Left kidney (tissue), 2 donors: ENCODE results near the gene TBC1D9. TPM values are rescaled to one million over a fixed set of nuclear protein-coding genes. Genes with fewer than 3 reads are reported as not detected.

Source experiments
- DNase-seq: peaks from one replicate; pipeline ENCODE4 v3.0.0-alpha.2; 2013
- polyA plus RNA-seq: library from polyadenylated mRNA; unstranded; fragments of 120-200 nt; gene quantifications from one replicate; pipeline ENCODE4 v1.2.1, GENCODE V29; 2013; ENCODE audit not compliant: insufficient read length

The TBC1D9 gene
- polyA plus RNA-seq, 1 donor = 62.1 TPM

DNA sequence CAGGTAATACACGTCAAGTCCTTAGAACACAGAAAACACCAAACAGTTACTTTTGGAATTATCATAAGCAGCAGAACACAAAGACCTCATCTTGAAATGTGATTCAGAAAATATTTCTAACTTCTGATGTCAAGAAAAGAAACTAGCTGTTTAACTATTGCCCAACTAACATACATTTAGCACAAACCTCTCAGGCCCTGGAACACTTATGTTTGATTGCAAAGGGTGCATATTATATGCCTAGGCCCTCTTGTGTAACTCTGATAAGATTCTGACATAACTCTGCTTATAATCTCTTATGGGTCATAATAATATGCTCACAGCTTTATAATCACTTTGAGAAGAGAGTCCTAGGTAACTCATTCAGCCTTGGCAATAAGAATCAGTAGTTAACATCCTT is 62.6 kb downstream of the TBC1D9 start:
- no peak for DNase-seq

DNA sequence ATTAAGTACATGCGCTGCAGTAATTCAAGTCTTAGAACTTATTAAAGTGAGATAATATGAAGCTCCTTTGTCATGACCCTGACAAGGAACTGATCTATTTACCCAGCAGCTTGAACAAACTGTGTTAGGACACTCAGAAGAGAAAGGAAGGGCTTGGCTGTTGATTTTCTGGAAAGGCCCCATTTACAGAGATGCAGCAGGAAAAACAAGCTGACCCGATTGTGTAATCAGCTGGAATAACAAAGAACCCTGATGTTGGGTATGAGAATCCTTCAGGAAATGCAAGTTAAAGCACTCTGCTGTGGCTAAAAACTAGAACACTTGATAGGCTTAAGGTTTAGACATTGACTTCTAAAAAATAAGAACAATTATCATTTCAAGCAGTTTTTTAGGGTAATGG is 64.8 kb downstream of the TBC1D9 start:
- DNase-seq = no peak

DNA sequence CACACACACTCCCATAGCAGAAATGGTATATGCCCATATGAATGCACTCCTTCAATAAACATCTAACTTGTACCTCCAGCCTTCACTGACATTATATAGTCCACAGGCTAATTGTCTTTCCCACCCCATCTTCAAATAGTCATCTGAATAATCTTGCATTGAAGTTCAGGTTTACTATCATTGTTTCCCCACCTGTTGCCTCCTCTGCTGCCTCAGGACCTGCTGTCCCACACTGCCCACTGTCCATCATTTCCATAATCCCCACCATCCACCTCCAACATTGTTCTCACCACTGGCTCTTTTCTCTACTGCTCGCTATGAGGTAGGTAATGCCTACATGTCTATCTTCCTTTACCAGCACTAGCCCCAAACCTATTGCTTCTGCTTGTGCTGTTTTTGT is 66.1 kb downstream of the TBC1D9 start:
- no peak for DNase-seq

DNA sequence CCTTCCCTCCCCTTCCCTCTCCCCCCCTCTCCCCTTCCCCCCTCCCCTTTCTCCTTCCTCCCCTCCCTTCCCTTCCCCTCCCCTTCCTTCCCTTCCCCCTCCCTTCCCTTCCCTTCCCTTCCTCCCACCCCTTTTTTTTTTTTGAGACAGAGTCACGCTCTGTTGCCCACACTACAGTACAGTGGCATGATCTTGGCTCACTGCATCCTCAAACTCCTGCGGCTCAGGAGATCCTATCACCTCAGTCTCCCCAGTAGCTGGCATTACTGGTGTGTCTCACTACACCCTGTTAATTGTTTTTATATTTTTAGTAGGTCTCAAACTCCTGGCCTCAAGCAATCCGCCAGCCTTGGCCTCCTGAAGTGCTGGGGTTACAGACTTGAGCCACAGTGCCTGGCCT is 66.6 kb downstream of the TBC1D9 start:
- DNase-seq = no peak

DNA sequence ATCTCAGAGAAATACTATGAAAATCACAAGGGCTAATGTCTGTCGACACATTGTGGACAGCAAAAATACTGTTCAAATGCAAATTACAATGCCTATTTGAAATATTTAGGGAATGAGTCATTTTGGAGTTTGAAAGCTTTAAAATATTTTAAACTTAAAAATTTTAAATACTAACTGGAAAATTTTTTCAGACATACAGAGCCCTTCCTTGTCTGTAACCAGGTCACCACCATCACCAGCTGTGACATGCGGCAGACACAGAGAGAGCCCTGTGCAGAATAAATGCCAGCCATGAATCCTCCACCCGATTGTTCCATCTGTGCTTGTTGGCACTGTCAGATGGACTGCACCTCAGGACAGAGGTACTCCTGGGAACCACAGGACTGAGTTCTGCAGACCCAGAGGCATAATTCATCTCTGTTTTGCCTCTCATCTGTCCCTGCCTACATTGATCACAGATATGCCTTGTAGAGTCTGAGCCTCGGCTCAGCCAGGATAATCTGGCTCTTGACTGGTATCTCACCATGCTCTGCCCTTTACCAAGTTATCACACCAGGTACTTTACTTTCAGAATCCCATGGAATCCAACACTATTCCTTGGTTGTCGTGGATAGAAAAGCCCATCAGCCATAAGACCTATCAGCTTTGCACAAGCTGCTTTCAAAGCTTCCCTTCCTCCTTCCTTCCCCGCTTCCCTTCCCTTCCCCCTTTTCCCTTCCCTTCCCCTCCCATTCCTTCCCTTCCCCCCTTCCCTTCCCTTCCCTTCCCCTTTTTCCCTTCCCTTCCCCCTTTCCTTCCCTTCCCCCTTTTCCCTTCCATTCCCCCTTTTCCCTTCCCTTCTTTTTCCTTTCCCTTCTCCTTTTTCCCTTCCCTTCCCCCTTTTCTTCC is 67.2 kb downstream of the TBC1D9 start:
- no peak for DNase-seq

DNA sequence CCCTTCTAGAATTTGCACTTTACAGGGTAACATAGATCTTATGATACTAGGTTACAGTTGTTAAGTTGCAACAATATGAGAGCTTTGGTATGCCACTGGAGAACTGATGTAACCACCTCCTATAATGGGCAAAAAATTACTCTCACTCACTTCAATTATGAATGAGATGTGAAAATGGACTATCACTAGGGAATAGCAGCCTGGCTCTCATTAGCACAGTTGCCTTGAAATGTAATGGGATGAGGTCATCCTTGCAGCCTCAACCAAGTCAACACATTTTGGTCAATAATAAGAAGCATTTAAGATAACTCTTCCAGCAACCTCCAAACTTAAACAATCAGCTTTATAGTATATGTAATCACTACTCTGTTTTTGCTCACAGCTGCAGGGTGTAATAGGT is 69.4 kb downstream of the TBC1D9 start:
- no peak for DNase-seq

DNA sequence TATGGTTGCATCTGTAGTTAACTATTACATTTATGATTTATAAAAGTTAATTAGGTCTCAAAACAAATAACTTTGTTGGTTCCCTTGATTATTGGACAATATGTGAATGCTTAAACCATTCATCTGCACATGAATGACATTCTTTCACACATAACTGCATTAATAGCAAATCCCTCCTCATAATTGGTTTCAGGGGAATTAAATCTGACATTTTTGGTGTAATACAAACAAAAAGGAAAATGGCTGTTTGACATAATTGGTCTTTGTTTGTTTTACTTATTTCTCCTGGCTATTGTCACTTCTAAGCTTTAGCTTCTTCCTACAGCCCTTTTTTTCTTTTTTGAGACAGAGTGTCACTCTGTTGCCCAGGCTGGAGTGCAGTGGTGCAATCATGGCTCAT is 71.9 kb downstream of the TBC1D9 start:
- DNase-seq = no peak

DNA sequence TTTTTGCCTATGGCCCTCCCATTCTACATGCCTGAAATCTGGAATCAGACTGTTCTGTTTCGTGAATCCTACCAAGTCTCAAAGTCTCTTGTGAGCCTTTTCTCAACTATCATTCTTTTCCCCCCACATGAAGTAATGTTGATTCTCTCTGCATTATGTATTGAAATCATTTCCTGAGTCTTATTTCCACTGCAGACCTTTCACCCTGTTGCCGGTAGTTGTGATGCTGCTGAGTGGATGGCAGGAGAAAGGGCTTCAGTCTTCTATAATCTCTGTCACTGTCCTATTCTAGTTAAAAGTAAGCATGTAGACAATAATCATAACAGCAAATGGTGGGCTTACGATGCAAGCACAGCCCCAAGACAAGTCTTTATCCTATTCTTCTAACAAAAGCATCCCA is 75.0 kb downstream of the TBC1D9 start:
- no peak for DNase-seq

DNA sequence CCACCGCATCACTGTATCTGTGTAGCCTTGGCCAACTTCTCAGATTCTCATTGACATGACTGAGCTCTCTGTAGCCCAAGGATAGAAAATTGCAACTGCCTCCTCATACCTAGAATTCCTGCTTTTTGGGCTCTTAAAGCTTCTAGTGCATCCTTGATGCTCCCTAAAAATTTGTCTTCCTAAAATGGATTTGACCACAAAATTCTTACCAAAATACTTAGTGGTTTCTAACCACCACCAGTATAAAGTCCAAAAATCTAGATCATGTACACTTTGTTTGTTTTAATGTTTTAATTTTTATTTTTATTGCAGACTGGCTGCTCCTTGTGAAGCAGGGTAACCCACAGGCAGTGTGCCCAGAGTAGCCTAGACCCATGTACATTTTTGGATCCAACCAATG is 75.5 kb downstream of the TBC1D9 start:
- no peak for DNase-seq

DNA sequence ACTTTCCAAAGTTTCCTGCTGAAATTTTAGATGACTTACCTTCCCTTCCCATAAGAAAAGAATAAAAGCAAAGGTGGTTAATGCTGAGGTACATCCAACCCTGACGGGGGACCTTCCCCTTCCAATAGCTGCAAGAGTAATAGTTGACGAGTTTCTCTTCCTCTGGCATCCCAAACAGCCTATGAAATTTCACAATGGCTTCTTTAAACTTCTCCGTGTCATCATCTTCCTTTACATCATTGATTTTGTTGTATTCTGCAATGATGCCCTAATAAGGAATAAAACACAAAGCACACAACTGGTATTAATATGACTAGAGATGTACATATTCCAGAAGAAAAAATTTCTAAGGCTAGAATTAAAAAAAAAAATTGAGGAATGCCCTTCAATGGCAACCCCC is 76.6 kb downstream of the TBC1D9 start:
- DNase-seq = no peak

DNA sequence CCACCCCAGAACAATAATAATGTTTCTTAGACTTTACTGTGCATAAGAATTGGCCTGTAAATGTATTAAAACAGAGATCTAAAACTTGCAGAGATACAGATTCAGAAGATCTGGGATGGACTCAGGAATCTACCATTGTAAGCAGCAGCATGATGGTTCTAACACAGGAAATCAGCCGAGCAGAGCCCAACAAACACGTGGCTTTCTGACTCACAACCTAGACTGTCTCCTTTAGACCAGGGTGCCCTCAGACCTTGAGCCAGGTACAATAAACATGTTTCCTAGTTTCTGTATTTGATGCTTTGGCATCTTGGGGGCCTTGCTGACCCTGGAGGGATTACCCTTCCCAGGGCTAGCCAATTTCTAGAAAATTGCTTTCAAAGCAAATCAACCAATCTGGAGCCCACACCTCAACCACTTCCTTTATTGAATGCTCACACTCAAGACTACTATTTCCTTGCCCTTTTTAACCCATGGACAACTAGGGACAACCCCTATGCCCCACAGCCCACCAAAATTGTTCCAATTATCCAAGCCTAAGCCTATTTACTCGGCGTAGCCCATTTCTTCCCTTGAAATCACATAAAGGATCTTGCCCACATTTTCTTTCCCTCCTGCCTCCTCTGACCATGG is 80.5 kb downstream of the TBC1D9 start:
- DNase-seq = no peak

DNA sequence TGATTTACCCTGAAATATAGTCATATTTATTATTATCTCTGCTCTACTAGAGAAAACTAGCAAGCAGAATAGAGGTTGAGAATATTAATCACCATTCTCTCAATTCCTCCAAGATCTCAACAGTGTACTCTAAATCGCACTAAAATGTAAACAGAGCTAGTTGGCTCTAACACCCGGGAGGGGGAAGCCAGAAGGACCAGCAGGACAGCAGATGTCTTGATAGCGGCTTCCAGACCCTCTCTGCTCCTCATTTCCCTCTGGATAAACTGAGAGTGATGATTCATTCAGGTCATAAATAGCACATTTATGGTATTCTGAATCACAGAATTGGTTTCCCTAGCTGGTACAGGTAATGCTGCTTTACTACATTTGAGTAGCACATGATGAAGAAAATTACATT is 82.5 kb downstream of the TBC1D9 start:
- DNase-seq = no peak

DNA sequence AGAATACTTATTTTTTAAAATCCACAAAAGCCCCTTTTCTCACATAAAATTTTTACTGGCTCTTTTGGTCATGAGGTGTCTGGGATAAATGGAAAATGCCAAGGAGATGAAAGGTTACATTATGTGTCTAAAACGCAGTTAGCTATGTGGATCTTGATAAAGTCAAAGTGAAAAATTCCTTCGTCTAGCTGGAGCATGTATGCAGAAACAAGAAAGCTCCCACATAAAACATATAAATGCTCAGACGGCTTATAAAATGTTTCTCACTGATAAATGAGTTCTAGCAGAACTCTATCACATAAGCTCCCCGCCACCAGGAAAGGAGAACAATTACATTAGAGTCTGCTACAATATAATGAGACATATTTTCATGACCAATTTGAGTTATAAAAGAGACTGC is 83.8 kb downstream of the TBC1D9 start:
- no peak for DNase-seq

DNA sequence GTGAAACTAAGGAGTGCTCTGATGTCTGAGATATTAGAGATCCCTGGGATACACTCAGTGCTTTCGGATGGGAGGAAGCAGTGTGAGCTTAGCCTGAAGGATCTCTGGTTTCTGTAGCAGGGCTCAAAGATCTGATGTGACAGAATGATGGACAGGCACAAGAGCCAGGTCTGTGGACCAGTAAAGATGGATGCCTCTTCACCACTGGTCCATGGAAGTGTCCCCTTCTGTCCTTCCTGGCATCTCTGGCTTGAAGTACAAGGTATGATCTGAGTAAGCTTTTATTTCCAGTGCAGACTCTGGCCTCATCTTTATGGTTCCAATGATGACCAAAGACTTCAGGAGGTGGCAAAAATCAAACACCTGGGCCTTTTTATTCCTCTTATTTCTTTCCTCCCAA is 88.1 kb downstream of the TBC1D9 start:
- no peak for DNase-seq

DNA sequence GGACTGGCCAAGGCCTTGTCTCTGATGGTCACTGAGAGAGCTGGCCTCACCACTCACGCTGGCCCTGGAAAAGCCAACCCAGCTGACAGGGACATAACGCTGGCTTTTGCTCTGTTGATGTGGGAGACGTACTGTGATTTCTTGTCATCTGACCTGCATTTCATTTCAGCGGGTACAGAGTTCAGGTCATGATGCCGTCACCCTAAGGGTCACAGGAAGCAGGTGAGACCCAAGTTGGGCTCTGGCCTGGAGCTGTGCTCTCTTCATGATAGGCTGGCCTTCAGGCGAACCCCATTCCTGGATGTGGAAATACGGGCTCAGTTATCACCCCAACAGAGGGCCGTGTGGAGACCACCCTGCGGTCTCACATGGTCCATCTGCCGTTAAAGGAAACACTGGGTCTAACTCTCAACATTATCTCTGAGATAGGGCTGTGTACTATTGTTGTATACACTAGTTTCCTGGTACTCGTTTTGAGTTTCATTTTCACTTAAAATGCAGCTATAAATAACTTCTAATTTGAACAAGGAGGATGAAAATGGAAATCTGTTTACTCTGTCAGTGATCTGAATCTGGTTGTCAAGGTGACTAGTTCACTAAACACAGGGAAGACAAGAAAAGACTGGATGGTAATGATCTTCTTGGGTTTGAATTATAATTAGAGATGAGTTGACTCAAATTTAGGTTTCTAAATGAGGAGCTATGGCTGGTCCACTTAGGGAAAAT is 89.1 kb downstream of the TBC1D9 start:
- DNase-seq = no peak

DNA sequence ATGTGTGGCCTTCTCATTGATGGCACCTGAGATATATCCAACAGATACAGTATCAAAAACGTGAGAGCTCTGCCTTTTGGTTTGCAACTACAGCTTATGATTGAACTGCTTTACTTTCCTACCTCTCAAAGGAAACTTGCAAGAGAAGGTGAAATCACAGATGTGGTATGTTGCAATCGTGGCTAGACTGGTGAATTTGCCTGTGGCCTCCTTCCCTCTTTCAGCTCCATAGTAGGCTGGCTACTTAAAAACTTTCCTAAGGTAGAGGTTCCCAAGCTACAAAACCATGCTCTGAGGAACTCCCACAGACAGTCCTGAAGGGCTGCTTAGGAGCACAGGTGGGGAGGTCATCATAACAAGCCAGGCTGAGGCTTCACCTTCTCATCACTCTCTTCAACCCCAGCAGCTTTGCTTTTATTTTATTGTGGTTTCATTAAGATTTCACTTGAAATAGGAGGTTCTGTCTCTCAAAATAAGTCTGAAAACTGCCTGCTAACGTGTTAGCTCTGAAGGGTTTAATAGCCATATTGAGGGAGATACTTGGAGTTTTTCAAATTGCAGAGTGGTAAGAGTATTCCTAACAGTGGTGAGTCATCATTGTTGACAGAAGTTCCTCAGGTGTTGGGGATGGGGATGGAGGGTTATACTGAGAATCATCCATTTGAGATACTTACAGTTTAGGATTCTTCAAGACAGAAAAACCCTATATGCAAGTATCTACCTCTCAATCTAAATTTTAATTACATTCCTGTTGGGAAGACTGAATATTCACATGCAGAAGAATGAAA is 93.9 kb downstream of the TBC1D9 start:
- no peak for DNase-seq

DNA sequence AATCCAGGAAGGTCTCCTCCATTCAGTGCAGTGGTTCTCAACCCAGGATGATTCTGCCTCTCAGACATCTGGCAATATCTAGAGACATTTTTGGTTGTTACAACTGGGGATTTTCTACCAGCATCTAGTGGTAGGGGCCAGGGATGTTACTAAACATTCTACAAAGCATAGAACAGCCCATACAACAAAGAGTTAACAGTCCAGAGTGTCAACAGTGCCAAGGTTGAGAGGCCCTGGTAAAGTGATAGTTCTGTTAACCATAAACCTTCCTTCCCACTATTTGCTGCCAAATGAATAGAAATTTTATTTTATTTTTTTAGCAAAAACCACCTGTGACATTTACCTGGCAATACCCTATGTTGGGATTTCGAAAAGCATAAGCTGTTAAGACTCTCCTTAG is 94.6 kb downstream of the TBC1D9 start:
- no peak for DNase-seq

DNA sequence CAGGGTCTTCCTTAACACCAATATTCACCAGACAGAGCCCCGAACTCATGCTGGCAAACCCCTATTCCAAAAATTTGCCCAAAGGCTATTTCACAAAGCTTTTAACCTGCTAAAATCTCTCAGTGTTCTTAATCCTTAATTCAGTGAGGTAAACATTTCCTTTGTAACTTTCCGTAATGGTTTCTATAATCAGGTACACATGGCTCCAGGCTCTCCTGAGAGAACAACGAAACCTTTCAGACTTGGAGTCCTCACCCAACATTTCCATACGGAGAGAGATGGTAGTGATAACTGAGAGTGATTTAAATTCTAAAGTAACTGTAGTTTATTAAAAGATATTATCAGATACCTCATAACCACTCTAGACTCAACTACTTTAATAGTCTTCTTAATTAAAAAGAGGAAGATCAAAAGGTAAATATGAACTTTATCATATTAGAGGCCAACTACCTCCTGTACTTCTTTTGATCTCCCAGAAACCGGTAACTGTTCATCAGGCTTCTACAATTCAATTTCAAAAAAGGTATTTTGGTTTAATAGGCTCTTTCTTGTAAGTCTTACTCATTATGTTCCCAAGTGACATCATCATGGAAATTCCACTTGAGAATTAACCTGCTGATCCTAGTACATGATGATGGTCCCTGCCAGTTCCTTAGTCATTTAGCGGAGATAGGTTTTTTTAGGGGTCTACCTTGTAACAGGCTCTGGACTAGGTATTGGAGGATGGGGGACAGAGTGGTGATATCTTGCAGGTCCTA is 96.1 kb downstream of the TBC1D9 start:
- DNase-seq = no peak

DNA sequence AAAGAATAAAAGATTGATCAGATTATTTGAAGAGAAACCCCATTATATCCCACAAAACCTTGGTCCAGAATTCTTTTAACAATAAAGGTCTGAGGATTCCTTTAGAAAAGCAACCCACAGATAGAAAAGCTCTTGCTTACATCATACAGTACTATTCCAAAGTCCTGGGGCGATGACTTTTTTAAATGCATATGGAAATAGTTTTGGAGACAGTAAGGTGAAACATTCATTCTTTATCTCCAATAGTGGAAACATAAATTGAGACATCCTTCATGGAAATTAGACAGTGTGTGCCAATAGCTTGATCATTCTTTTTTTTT is 101.7 kb downstream of the TBC1D9 start:
- DNase-seq = no peak

DNA sequence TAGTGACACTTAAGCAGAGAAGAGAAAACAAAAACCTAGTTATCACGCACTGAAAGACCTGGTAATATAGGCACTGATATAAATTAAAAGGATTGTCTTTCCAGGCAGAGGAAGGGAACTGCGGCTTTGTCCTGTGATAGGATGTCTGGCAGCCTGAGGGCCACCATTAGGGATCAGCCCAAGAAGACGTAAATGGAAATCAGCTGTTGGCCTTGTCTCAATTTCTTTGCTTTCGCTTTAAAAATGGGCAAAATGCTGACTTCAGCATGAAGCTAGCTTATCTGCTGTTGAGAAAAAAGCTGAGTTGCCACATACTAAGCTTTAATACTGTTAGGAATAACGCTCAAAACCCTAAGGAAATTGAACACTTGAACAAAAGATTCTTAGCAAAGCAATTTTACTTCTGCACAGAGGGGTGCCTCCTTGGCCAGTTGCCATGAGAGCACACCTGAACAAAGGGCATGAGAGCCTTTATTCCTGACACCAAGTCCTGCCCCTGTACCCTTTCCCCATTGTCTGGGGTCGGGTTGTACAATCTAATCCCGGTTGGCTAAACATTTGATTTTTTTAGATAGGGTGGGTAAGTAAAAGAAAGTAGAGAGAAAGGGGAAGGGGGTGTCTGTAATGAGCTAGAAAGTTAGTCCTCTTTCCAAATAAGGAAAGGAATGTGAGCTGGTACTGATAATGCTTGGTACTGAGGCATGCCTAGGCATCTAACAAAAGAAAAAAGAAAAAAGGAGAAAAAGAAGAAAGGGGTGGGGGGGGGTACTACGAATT is 102.3 kb downstream of the TBC1D9 start:
- no peak for DNase-seq

DNA sequence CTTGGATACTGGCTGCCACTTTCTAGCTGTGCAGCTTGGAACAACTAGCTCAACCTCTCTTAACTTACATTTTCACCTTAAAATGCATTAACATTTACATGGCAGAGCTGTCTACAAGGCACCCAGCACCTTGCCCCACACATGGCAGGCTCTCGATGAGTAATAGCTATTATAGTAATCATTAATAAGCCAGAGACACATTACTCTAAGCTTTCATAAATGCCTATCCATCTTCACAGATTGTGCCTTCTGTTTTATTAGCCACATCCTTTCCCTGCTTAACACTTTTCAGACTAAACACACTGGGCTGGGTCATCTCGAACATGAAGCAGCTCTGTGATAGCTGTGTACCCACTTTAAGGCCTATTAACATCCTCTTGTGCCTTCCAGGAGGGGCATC is 103.6 kb downstream of the TBC1D9 start:
- DNase-seq = no peak
